ENCODE results near the gene OPCML.

GRCh38 chr11:133269267-133269666, 263.0 kb downstream of the OPCML start:
- TF ChIP-seq CTCF (IDR thresholded peaks at IDR 0.05; ENCODE audit: insufficient read depth, low read length, poor library complexity, severe bottlenecking) (no peak), EZH2phosphoT487 (conservative IDR thresholded peaks at IDR 0.05; ENCODE audit: low read length) (no peak)
